WTC11 (cell line): ENCODE results near the gene GATB. TPM values are rescaled to one million over a fixed set of nuclear protein-coding genes. Genes with fewer than 3 reads are reported as not detected.

Experiments
- ATAC-seq: fragments of 200-7000 bp; cut with Tn5 transposase; 2 replicates; pipeline ENCODE4 v1.10.0; 2021; ENCODE audit warnings: mild to moderate bottlenecking, moderate library complexity
- CTCF ChIA-PET: fragments of 300-600 bp; sonication (Branson Sonifier 250); formaldehyde crosslinking; loops from one replicate; lab custom pipeline; 2021; ENCODE audit warnings: antibody characterized with exemption; lab: Charles Lee
- POLR2A ChIA-PET: fragments of 350-600 bp; sonication (Branson Sonifier 250); formaldehyde crosslinking; loops from one replicate; lab custom pipeline; 2021; ENCODE audit warnings: antibody characterized with exemption; lab: Charles Lee
- DNase-seq: peaks from one replicate; pipeline ENCODE4 v3.0.0; 2021; ENCODE audit warnings: low spot score
- H3K27ac Mint-ChIP-seq: 2 replicates; pipeline ENCODE4 v1.8.0; 2021; ENCODE audit warnings: mixed read lengths
- H3K27me3 Mint-ChIP-seq: 2 replicates; pipeline ENCODE4 v1.8.0; 2021; ENCODE audit warnings: low read depth, mild to moderate bottlenecking, moderate library complexity, mixed read lengths
- H3K36me3 Mint-ChIP-seq: 2 replicates; pipeline ENCODE4 v1.8.0; 2021; ENCODE audit warnings: mixed read lengths
- H3K4me1 Mint-ChIP-seq: 2 replicates; pipeline ENCODE4 v1.8.0; 2022; ENCODE audit warnings: mixed read lengths
- H3K4me3 Mint-ChIP-seq: 2 replicates; pipeline ENCODE4 v1.8.0; 2021; ENCODE audit warnings: mild to moderate bottlenecking, moderate library complexity, mixed read lengths
- H3K9me3 Mint-ChIP-seq: 2 replicates; pipeline ENCODE4 v1.8.0; 2021; ENCODE audit warnings: mixed read lengths
- EMX1 ChIP-seq: fragments of 250-450 bp; sonication (Bioruptor Pico); IDR thresholded peaks from 2 replicates; pipeline ENCODE4 v1.8.0; 2021; ENCODE audit warnings: mild to moderate bottlenecking
- ETV6 ChIP-seq: sonication (generic); formaldehyde crosslinking; IDR thresholded peaks from 2 replicates; pipeline ENCODE4 v1.8.1; 2022; ENCODE audit warnings: mild to moderate bottlenecking, missing genetic modification reagents
- FOXK1 ChIP-seq: sonication (generic); formaldehyde crosslinking; IDR thresholded peaks from 2 replicates; pipeline ENCODE4 v1.8.0; 2022; ENCODE audit warnings: mild to moderate bottlenecking, moderate library complexity, missing genetic modification reagents
- RELA ChIP-seq: sonication (generic); formaldehyde crosslinking; IDR thresholded peaks from 2 replicates; pipeline ENCODE4 v1.8.1; 2022; ENCODE audit warnings: missing genetic modification reagents, mild to moderate bottlenecking, borderline replicate concordance
- RORB ChIP-seq: fragments of 250-450 bp; sonication (Bioruptor Pico); IDR thresholded peaks from 2 replicates; pipeline ENCODE4 v1.9.0; 2021; ENCODE audit warnings: mild to moderate bottlenecking
- SMAD3 ChIP-seq: sonication (generic); formaldehyde crosslinking; IDR thresholded peaks from 2 replicates; pipeline ENCODE4 v1.8.0; 2022; ENCODE audit warnings: missing genetic modification reagents, mild to moderate bottlenecking, borderline replicate concordance
- TCF7 ChIP-seq: sonication (generic); formaldehyde crosslinking; IDR thresholded peaks from 2 replicates; pipeline ENCODE4 v1.8.0; 2022; ENCODE audit warnings: mild to moderate bottlenecking, low read depth, missing genetic modification reagents, moderate library complexity
- TEAD1 ChIP-seq: sonication (generic); formaldehyde crosslinking; IDR thresholded peaks from 2 replicates; pipeline ENCODE4 v1.8.0; 2022; ENCODE audit warnings: mild to moderate bottlenecking, missing genetic modification reagents
- TEAD4 ChIP-seq: sonication (generic); formaldehyde crosslinking; IDR thresholded peaks from 2 replicates; pipeline ENCODE4 v1.8.0; 2022; ENCODE audit warnings: mild to moderate bottlenecking, missing genetic modification reagents
- ZBTB21 ChIP-seq: sonication (generic); formaldehyde crosslinking; IDR thresholded peaks from 2 replicates; pipeline ENCODE4 v1.8.1; 2023; ENCODE audit warnings: mild to moderate bottlenecking, missing genetic modification reagents, borderline replicate concordance
- ZNF121 ChIP-seq: sonication (generic); formaldehyde crosslinking; IDR thresholded peaks from 2 replicates; pipeline ENCODE4 v1.8.0; 2023; ENCODE audit warnings: missing genetic modification reagents
- ZNF423 ChIP-seq: fragments of 250-450 bp; sonication (Bioruptor Pico); IDR thresholded peaks from 2 replicates; pipeline ENCODE4 v2.1.2; 2022; ENCODE audit warnings: mild to moderate bottlenecking, moderate library complexity
- ZNF671 ChIP-seq: fragments of 250-450 bp; sonication (Bioruptor Pico); IDR thresholded peaks from 2 replicates; pipeline ENCODE4 v1.8.0; 2021; ENCODE audit warnings: mild to moderate bottlenecking
- total RNA-seq: library from RNA; stranded (reverse); gene quantifications from 3 replicates; pipeline ENCODE4 v1.2.3, GENCODE V29; 2021
- TF ChIP-seq, protein P1 (sequence below): sonication (generic); formaldehyde crosslinking; IDR thresholded peaks from 2 replicates; pipeline ENCODE4 v1.8.0; 2022; ENCODE audit warnings: mild to moderate bottlenecking, missing genetic modification reagents
- TF ChIP-seq, protein P2 (sequence below): fragments of 250-450 bp; sonication (Bioruptor Pico); IDR thresholded peaks from 2 replicates; pipeline ENCODE4 v1.8.0; 2021; ENCODE audit warnings: mild to moderate bottlenecking
- TF ChIP-seq, protein P3 (sequence below): fragments of 250-450 bp; sonication (Bioruptor Pico); IDR thresholded peaks from 2 replicates; pipeline ENCODE4 v1.9.0; 2021; ENCODE audit warnings: mild to moderate bottlenecking, borderline replicate concordance
- TF ChIP-seq, protein P4 (sequence below): sonication (generic); formaldehyde crosslinking; IDR thresholded peaks from 2 replicates; pipeline ENCODE4 v1.8.1; 2023; ENCODE audit warnings: mild to moderate bottlenecking, missing genetic modification reagents
- TF ChIP-seq, protein P5 (sequence below): sonication (generic); formaldehyde crosslinking; IDR thresholded peaks from 2 replicates; pipeline ENCODE4 v1.8.1; 2022; ENCODE audit warnings: mild to moderate bottlenecking, moderate library complexity, missing genetic modification reagents
- TF ChIP-seq, protein P6 (sequence below): fragments of 250-450 bp; sonication (Bioruptor Pico); IDR thresholded peaks from 2 replicates; pipeline ENCODE4 v1.9.0; 2021; ENCODE audit warnings: mild to moderate bottlenecking
- TF ChIP-seq, protein P7 (sequence below): fragments of 250-450 bp; sonication (Bioruptor Pico); IDR thresholded peaks from 2 replicates; pipeline ENCODE4 v1.9.0; 2021; ENCODE audit warnings: mild to moderate bottlenecking
- TF ChIP-seq, protein P8 (sequence below): sonication (generic); formaldehyde crosslinking; IDR thresholded peaks from 2 replicates; pipeline ENCODE4 v1.8.0; 2022; ENCODE audit warnings: mild to moderate bottlenecking, missing genetic modification reagents

GATB gene
- total RNA-seq, 1 experiment from 2014 or later, result 22.7 TPM

DNA sequence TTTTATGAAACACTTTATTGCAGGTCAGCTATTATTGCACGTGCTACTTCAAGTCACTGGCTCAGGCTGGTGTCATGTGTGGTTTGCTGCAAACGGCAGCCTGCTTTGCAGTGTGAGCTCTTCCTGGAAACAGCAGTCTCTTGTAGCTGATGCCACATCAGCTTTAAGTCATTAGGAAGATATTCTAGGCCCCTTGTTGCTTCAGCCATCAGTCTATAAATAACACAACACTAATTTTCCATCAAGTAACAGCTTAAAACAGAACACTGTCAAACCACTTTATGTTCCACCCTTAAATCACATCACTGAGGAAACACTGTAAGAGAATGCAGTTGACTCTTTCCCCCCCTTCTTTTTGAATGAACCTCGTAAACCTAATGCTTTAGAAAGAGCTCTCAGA lies 93.8 kb downstream of the GATB start:
- TF ChIP-seq, protein P1, sequence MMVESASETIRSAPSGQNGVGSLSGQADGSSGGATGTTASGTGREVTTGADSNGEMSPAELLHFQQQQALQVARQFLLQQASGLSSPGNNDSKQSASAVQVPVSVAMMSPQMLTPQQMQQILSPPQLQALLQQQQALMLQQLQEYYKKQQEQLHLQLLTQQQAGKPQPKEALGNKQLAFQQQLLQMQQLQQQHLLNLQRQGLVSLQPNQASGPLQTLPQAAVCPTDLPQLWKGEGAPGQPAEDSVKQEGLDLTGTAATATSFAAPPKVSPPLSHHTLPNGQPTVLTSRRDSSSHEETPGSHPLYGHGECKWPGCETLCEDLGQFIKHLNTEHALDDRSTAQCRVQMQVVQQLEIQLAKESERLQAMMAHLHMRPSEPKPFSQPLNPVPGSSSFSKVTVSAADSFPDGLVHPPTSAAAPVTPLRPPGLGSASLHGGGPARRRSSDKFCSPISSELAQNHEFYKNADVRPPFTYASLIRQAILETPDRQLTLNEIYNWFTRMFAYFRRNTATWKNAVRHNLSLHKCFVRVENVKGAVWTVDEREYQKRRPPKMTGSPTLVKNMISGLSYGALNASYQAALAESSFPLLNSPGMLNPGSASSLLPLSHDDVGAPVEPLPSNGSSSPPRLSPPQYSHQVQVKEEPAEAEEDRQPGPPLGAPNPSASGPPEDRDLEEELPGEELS (CRISPR knock-in tag), result no peak
- TF ChIP-seq ZNF423 (CRISPR knock-in tag) (no peak), ZNF121 (CRISPR knock-in tag) (no peak), ETV6 (CRISPR knock-in tag) (no peak), SMAD3 (CRISPR knock-in tag) (no peak), ZNF671 (no peak)
- TF ChIP-seq, protein P2, sequence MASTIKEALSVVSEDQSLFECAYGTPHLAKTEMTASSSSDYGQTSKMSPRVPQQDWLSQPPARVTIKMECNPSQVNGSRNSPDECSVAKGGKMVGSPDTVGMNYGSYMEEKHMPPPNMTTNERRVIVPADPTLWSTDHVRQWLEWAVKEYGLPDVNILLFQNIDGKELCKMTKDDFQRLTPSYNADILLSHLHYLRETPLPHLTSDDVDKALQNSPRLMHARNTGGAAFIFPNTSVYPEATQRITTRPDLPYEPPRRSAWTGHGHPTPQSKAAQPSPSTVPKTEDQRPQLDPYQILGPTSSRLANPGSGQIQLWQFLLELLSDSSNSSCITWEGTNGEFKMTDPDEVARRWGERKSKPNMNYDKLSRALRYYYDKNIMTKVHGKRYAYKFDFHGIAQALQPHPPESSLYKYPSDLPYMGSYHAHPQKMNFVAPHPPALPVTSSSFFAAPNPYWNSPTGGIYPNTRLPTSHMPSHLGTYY, result no peak
- TF ChIP-seq, protein P3, sequence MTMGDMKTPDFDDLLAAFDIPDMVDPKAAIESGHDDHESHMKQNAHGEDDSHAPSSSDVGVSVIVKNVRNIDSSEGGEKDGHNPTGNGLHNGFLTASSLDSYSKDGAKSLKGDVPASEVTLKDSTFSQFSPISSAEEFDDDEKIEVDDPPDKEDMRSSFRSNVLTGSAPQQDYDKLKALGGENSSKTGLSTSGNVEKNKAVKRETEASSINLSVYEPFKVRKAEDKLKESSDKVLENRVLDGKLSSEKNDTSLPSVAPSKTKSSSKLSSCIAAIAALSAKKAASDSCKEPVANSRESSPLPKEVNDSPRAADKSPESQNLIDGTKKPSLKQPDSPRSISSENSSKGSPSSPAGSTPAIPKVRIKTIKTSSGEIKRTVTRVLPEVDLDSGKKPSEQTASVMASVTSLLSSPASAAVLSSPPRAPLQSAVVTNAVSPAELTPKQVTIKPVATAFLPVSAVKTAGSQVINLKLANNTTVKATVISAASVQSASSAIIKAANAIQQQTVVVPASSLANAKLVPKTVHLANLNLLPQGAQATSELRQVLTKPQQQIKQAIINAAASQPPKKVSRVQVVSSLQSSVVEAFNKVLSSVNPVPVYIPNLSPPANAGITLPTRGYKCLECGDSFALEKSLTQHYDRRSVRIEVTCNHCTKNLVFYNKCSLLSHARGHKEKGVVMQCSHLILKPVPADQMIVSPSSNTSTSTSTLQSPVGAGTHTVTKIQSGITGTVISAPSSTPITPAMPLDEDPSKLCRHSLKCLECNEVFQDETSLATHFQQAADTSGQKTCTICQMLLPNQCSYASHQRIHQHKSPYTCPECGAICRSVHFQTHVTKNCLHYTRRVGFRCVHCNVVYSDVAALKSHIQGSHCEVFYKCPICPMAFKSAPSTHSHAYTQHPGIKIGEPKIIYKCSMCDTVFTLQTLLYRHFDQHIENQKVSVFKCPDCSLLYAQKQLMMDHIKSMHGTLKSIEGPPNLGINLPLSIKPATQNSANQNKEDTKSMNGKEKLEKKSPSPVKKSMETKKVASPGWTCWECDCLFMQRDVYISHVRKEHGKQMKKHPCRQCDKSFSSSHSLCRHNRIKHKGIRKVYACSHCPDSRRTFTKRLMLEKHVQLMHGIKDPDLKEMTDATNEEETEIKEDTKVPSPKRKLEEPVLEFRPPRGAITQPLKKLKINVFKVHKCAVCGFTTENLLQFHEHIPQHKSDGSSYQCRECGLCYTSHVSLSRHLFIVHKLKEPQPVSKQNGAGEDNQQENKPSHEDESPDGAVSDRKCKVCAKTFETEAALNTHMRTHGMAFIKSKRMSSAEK (CRISPR knock-in tag), result no peak
- TF ChIP-seq, protein P4, sequence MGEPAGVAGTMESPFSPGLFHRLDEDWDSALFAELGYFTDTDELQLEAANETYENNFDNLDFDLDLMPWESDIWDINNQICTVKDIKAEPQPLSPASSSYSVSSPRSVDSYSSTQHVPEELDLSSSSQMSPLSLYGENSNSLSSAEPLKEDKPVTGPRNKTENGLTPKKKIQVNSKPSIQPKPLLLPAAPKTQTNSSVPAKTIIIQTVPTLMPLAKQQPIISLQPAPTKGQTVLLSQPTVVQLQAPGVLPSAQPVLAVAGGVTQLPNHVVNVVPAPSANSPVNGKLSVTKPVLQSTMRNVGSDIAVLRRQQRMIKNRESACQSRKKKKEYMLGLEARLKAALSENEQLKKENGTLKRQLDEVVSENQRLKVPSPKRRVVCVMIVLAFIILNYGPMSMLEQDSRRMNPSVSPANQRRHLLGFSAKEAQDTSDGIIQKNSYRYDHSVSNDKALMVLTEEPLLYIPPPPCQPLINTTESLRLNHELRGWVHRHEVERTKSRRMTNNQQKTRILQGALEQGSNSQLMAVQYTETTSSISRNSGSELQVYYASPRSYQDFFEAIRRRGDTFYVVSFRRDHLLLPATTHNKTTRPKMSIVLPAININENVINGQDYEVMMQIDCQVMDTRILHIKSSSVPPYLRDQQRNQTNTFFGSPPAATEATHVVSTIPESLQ (CRISPR knock-in tag), result no peak
- TF ChIP-seq, protein P5, sequence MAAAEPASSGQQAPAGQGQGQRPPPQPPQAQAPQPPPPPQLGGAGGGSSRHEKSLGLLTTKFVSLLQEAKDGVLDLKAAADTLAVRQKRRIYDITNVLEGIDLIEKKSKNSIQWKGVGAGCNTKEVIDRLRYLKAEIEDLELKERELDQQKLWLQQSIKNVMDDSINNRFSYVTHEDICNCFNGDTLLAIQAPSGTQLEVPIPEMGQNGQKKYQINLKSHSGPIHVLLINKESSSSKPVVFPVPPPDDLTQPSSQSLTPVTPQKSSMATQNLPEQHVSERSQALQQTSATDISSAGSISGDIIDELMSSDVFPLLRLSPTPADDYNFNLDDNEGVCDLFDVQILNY (CRISPR knock-in tag), result no peak
- no peak for ATAC-seq
- Mint-ChIP-seq H3K27ac (no peak overlapping the region), H3K9me3 (no peaks in the 10 kb centered on the region), H3K4me1 (no peaks in the 10 kb centered on the region), H3K27me3 (no peaks in the 10 kb centered on the region), H3K36me3 (peaks cover 12% of the 10 kb centered on the region), H3K4me3 (no peak overlapping the region)
- no peak for DNase-seq
- POLR2A ChIA-PET, result interaction anchor here (0.6 kb wide), 1 partner anchor 710 kb away, joined by 4 read pairs; no protein-coding TSS in a partner anchor
- CTCF ChIA-PET, result interaction anchor here (1.3 kb wide), 1 partner anchor 22 kb away, joined by 3 read pairs; no protein-coding TSS in a partner anchor

DNA sequence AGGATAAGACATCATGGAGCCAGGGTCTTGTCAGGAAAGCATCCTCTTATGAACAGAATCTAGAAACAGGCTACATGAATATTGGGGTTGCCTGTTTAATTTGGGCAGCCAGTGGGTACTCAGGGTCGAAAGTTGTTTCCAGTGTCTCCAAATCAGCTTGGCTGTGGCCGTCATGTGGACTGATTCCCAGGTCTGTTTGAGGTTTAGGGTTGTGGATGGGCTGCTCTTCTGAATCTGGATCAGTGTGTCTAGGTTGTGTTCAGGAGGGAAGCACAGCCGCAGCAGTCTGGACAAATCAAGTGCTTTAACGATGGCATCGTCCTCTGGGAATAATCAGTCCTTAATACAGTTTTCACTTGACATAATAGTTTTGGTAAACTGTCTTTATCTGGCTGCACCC lies 94.3 kb downstream of the GATB start:
- Mint-ChIP-seq H3K4me3 (no peak overlapping the region), H3K9me3 (no peaks in the 10 kb centered on the region), H3K36me3 (peaks cover 12% of the 10 kb centered on the region), H3K4me1 (no peaks in the 10 kb centered on the region), H3K27ac (no peak overlapping the region), H3K27me3 (no peaks in the 10 kb centered on the region)
- POLR2A ChIA-PET, result no interaction called here
- CTCF ChIA-PET, result interaction anchor here (1.3 kb wide), 1 partner anchor 22 kb away, joined by 3 read pairs; no protein-coding TSS in a partner anchor
- no peak for DNase-seq
- no peak for ATAC-seq
- TF ChIP-seq RELA (no peak), ZNF671 (no peak), ZBTB21 (CRISPR knock-in tag) (no peak), RORB (CRISPR knock-in tag) (no peak), TCF7 (CRISPR knock-in tag) (no peak), TEAD4 (CRISPR knock-in tag) (no peak), EMX1 (no peak), FOXK1 (CRISPR knock-in tag) (no peak), TEAD1 (CRISPR knock-in tag) (no peak)
- TF ChIP-seq, protein P6, sequence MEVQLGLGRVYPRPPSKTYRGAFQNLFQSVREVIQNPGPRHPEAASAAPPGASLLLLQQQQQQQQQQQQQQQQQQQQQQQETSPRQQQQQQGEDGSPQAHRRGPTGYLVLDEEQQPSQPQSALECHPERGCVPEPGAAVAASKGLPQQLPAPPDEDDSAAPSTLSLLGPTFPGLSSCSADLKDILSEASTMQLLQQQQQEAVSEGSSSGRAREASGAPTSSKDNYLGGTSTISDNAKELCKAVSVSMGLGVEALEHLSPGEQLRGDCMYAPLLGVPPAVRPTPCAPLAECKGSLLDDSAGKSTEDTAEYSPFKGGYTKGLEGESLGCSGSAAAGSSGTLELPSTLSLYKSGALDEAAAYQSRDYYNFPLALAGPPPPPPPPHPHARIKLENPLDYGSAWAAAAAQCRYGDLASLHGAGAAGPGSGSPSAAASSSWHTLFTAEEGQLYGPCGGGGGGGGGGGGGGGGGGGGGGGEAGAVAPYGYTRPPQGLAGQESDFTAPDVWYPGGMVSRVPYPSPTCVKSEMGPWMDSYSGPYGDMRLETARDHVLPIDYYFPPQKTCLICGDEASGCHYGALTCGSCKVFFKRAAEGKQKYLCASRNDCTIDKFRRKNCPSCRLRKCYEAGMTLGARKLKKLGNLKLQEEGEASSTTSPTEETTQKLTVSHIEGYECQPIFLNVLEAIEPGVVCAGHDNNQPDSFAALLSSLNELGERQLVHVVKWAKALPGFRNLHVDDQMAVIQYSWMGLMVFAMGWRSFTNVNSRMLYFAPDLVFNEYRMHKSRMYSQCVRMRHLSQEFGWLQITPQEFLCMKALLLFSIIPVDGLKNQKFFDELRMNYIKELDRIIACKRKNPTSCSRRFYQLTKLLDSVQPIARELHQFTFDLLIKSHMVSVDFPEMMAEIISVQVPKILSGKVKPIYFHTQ, result no peak
- TF ChIP-seq, protein P7, sequence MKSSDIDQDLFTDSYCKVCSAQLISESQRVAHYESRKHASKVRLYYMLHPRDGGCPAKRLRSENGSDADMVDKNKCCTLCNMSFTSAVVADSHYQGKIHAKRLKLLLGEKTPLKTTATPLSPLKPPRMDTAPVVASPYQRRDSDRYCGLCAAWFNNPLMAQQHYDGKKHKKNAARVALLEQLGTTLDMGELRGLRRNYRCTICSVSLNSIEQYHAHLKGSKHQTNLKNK (CRISPR knock-in tag), result no peak
- TF ChIP-seq, protein P8, sequence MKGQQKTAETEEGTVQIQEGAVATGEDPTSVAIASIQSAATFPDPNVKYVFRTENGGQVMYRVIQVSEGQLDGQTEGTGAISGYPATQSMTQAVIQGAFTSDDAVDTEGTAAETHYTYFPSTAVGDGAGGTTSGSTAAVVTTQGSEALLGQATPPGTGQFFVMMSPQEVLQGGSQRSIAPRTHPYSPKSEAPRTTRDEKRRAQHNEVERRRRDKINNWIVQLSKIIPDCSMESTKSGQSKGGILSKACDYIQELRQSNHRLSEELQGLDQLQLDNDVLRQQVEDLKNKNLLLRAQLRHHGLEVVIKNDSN, result no peak
